Type B pancreatic cell (in vitro differentiated cells): ENCODE data around the gene PHYH. TPM values are rescaled to one million over a fixed set of nuclear protein-coding genes. Genes with fewer than 3 reads are reported as not detected.
"Not testable (repeated sequence)": the region's sequence is repeated elsewhere in the genome, so short reads cannot be mapped to it uniquely, and the experiment has no call there.

ENCODE experiments used
- DNase-seq: peaks from one replicate; pipeline ENCODE4 v3.0.0; 2021; ENCODE audit warnings: mixed read lengths; ENCODE audit not compliant: unreplicated experiment; ENCODE audit errors: extremely low spot score
- H3K27ac Mint-ChIP-seq: 2 replicates; pipeline ENCODE4 v1.8.0; 2021; ENCODE audit warnings: mild to moderate bottlenecking, mixed read lengths
- H3K27me3 Mint-ChIP-seq: 2 replicates; pipeline ENCODE4 v1.8.0; 2021; ENCODE audit warnings: mixed read lengths
- H3K36me3 Mint-ChIP-seq: 2 replicates; pipeline ENCODE4 v1.8.0; 2021; ENCODE audit warnings: mixed read lengths
- H3K4me1 Mint-ChIP-seq: one replicate; pipeline ENCODE4 v1.8.0; 2021; ENCODE audit warnings: mixed read lengths; ENCODE audit not compliant: unreplicated experiment
- H3K4me3 Mint-ChIP-seq: 2 replicates; pipeline ENCODE4 v1.8.0; 2021; ENCODE audit warnings: mild to moderate bottlenecking, mixed read lengths
- H3K9me3 Mint-ChIP-seq: 2 replicates; pipeline ENCODE4 v1.8.0; 2021; ENCODE audit warnings: mixed read lengths
- CTCF ChIP-seq: fragments of 200-600 bp; sonication (generic); conservative IDR thresholded peaks from 2 replicates; pipeline ENCODE4 v1.5.0; 2021; ENCODE audit warnings: antibody characterized with exemption, mild to moderate bottlenecking
- total RNA-seq: library from RNA; stranded (reverse); gene quantifications from 2 replicates; pipeline ENCODE4 v1.2.1, GENCODE V29; 2021; ENCODE audit warnings: low replicate concordance

PHYH gene
- total RNA-seq, 1 donor from 2014 or later, result 23.3 TPM

DNA sequence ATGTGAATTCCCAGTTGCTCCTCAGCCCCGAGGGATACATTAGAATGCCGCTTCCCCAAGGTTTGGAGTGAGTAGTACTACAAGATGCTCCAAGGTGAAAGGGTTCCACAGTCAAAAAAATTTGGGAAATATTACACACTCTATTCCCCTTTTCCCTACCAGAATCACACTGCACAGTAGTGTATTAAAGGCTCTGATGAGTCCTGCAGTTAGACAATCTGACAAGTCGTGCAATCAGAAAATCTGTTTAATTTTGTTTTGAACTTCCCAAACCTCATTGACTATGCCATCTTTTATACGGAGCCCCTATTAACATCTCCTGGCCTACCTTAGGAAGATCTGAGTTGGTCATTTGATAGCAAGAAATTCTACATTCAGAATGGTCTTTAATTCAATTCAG lies 52.1 kb downstream of the PHYH start:
- TF ChIP-seq CTCF, result no peak
- no peak overlapping the region for H3K4me3 Mint-ChIP-seq
- no peaks in the 10 kb centered on the region for H3K4me1 Mint-ChIP-seq
- no peaks in the 10 kb centered on the region for H3K36me3 Mint-ChIP-seq
- H3K27me3 Mint-ChIP-seq, result no peaks in the 10 kb centered on the region
- no peak for DNase-seq
- H3K9me3 Mint-ChIP-seq, result no peaks in the 10 kb centered on the region
- no peak overlapping the region for H3K27ac Mint-ChIP-seq

- H3K4me1 Mint-ChIP-seq, result no peaks in the 10 kb centered on the region
- DNase-seq, result no peak
- no peak for TF ChIP-seq CTCF
- no peaks in the 10 kb centered on the region for H3K27me3 Mint-ChIP-seq
- H3K9me3 Mint-ChIP-seq, result no peaks in the 10 kb centered on the region
- H3K4me3 Mint-ChIP-seq, result no peak overlapping the region
- no peaks in the 10 kb centered on the region for H3K36me3 Mint-ChIP-seq
- no peak overlapping the region for H3K27ac Mint-ChIP-seq
Observed at GRCh38 chr10:13247246-13247645, 52.6 kb downstream of the PHYH start.

- not testable (repeated sequence) for DNase-seq, H3K27me3 Mint-ChIP-seq, H3K36me3 Mint-ChIP-seq, H3K4me1 Mint-ChIP-seq, H3K27ac Mint-ChIP-seq, H3K9me3 Mint-ChIP-seq, H3K4me3 Mint-ChIP-seq
Observed at GRCh38 chr10:13242260-13242659, 57.6 kb downstream of the PHYH start.

- no peak overlapping the region for H3K4me3 Mint-ChIP-seq
- no peak for DNase-seq
Observed at GRCh38 chr10:13241613-13242012, 58.3 kb downstream of the PHYH start.

GRCh38 chr10:13239923-13240322 lies 59.9 kb downstream of the PHYH start:
- DNase-seq, result no peak
- no peak for TF ChIP-seq CTCF
- Mint-ChIP-seq H3K4me3 (no peak overlapping the region), H3K36me3 (no peaks in the 10 kb centered on the region), H3K9me3 (no peaks in the 10 kb centered on the region), H3K27me3 (no peaks in the 10 kb centered on the region), H3K4me1 (no peaks in the 10 kb centered on the region), H3K27ac (no peak overlapping the region)

More at GRCh38 chr10:13241613-13242012, 58.3 kb downstream of the PHYH start:
- Mint-ChIP-seq H3K27ac (no peak overlapping the region), H3K9me3 (no peaks in the 10 kb centered on the region), H3K4me1 (no peaks in the 10 kb centered on the region), H3K36me3 (no peaks in the 10 kb centered on the region), H3K27me3 (no peaks in the 10 kb centered on the region)
- no peak for TF ChIP-seq CTCF

DNA sequence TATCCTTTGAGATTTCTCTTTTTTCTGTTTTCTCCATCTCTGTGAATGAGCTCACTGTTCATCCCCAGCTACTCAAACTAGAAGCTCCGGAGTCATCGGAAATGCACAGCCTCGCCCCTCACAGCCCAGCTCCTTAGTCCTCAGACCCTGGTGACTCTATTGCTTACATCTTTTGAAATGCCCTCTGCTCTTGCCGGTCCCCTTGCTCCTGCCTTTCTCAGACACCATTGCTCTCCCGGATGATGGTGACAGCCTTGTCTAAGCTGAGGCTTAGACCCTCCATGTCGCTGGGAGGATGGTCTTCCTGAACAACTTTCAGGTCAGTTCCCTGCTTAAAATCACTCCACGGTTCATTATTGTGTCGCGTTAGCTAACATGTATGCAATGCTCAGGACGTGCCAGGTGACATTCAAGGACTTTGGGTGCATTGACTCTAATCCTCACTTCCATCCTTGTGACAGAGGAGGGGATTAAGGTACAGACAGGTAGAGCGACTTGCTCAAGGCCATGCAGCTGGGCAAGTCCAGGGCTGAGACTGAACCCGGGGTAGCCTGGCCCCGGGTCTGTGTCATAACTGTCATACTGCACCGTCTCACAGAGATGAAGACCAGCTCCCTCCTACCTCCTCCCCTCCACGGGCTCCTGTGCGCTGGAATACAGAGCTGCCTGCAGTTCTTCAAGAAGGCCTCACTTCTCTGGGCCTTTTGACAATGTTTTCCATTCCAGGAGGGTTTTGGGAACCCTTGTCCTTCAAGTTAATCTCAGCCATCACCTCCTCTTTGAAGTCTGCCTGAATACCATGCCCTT lies 61.4 kb downstream of the PHYH start:
- TF ChIP-seq CTCF, result no peak
- no peak for DNase-seq
- H3K27ac Mint-ChIP-seq, result no peak overlapping the region

More for the DNA sequence above, 61.4 kb downstream of the PHYH start:
- Mint-ChIP-seq H3K4me3 (no peak overlapping the region), H3K27me3 (no peaks in the 10 kb centered on the region), H3K36me3 (no peaks in the 10 kb centered on the region), H3K4me1 (no peaks in the 10 kb centered on the region), H3K9me3 (no peaks in the 10 kb centered on the region)
